Erythroblast (primary cell): Measurements from ENCODE around the gene EFHC1.

Source experiments
- DNase-seq, 2 experiments: peaks; one replicate each; lab custom pipeline; 2025; lab: John Stamatoyannopoulos, UW
- GATA1 ChIP-seq: IDR thresholded peaks from 2 replicates; pipeline ENCODE4 v1.6.1; 2011; ENCODE audit warnings: low read depth, mild to moderate bottlenecking, control low read depth, low read length, moderate library complexity
- POLR2A ChIP-seq: IDR thresholded peaks from 2 replicates; pipeline ENCODE4 v1.6.1; 2011; ENCODE audit warnings: mild to moderate bottlenecking, low read length

Gene EFHC1

GRCh38 chr6:52572536-52572935, 152.4 kb downstream of the EFHC1 start:
- no peak for DNase-seq
- TF ChIP-seq POLR2A, result no peak
- no peak for TF ChIP-seq GATA1

GRCh38 chr6:52573295-52573694, 153.2 kb downstream of the EFHC1 start:
- no peak for DNase-seq
- no peak for TF ChIP-seq POLR2A
- TF ChIP-seq GATA1, result no peak
